HG03280 (cell line): Measurements from ENCODE around the gene SLITRK3.

ENCODE experiments used
- ATAC-seq: cut with Tn5 transposase; IDR thresholded peaks from one replicate; pipeline ENCODE4 v1.9.1; 2021; ENCODE audit warnings: mild to moderate bottlenecking, moderate library complexity; ENCODE audit not compliant: unreplicated experiment

Gene SLITRK3, protein sequence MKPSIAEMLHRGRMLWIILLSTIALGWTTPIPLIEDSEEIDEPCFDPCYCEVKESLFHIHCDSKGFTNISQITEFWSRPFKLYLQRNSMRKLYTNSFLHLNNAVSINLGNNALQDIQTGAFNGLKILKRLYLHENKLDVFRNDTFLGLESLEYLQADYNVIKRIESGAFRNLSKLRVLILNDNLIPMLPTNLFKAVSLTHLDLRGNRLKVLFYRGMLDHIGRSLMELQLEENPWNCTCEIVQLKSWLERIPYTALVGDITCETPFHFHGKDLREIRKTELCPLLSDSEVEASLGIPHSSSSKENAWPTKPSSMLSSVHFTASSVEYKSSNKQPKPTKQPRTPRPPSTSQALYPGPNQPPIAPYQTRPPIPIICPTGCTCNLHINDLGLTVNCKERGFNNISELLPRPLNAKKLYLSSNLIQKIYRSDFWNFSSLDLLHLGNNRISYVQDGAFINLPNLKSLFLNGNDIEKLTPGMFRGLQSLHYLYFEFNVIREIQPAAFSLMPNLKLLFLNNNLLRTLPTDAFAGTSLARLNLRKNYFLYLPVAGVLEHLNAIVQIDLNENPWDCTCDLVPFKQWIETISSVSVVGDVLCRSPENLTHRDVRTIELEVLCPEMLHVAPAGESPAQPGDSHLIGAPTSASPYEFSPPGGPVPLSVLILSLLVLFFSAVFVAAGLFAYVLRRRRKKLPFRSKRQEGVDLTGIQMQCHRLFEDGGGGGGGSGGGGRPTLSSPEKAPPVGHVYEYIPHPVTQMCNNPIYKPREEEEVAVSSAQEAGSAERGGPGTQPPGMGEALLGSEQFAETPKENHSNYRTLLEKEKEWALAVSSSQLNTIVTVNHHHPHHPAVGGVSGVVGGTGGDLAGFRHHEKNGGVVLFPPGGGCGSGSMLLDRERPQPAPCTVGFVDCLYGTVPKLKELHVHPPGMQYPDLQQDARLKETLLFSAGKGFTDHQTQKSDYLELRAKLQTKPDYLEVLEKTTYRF

DNA sequence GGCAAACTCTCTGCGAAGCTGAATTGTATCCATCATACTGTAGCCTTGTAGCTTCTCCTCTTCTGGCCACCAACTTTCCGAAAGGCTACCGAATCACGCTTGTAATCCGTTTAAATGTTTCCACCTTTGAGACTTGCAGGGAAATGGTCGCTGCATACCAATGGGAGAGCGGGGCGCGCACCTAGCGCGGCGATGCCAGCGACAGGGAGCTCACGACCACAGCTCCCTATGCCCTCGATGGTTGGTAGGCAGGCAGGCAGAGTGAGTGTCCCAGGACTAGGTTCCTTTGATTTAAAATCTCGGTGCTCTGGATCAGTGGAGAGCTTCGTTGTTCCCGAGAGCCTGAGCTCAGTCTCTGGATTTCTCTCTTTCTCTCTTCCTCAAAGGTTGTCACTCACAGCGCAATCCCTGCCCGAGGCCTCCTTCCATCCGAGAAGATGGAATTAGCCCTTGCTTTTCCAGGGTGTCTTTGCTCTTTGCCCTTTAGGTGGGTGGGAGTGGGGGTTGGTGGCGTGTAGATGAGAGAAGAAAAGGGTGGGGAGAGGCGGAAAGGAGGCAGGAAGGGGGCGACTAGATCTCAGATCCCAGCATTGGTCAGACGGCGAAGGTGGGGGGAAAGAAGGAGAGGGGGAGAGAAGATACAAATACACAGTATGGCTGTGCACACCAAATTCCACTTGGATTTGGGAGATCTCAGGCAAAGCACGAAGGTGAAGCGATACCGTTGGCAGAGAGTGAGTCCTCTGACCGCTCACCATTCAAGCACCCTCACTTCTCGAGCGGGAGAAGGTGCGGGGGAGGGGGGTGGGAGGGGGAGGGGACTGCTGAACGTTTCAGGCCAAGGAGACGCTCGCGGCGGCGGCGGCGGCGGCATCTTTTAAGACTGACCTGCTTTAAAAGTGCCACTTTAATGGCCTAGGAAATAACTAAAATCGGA, at the start of gene SLITRK3:
Gene SLITRK3 (minus strand): TSS at position 745 of the 937 bp plus-strand sequence. CDS start 5,554 bp downstream, outside the sequence.
- ATAC-seq = no peak

DNA sequence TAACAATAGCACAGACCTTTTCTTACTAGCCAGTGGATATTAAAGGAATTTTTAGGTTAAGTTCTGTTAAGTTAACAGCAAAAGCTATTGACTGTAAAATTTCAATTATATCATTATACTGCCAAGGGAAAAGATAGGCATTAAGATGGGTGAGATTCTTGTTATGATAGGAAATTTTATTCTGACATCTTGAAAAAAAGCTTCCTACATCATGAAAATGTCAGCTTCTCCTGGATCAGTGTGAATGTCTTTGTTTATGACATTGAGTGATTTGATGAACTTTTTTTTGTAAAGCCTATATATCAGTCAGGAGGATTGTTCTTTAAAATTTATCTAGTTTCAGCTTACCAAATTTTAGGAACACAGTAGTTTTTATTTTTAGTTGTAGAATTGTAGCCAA, 47.4 kb upstream of the SLITRK3 start:
- no peak for ATAC-seq

DNA sequence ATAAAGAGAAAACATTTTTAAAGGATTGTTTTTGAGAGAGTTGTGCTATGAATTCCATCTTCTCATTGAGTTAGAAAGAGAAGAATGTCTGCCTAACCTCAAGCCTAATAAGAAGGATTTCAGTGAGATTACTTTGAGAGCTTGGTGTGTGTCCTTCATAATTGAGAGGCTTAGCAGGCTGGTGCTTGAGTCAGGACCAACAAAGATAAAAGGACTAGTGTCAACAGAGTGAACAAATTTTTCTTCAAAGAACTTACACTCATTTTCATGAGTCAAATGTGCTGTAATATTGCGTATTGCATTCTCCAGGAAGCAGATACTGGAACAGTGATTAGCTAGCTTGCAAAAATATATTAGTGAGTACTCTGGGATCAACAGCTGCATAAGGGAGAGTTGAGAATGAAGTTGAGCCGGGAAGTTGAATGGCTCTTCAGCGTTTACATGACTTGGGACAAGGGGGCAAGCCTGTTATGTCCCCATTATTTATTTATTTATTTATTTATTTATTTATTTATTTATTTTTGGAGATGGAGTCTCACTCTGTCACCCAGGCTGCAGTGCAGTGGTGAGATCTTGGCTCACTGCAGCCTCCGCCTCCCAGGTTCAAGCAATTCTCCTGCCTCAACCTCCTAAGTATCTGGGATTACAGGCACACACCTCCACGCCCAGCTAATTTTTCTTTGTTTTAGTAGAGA, 37.5 kb upstream of the SLITRK3 start:
- no peak for ATAC-seq

- no peak for ATAC-seq
These were observed 29.4 kb upstream of the SLITRK3 start for GRCh38 chr3:165225604-165226003.

- ATAC-seq = no peak
These were observed 21.6 kb upstream of the SLITRK3 start for GRCh38 chr3:165217739-165218138.

DNA sequence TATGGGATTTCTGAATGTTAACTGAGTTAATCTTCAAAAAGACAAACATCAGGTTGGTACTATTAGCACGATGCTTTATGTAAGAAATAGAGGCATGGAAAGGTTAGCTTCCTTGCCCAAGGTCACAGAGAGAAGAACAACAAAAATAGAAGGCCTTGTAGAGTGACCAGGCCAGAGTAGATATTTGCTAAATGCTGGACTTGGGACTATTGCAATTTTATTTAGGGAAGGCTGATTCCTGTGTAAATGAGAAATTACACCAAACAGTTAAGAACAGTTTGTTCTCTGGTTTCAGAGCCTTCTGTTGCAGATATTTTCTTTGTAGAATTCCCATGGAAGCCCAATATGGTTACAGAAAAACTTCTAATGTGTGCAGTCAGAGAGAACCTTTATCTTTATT, 16.4 kb upstream of the SLITRK3 start:
- ATAC-seq = no peak

- no peak for ATAC-seq
These were observed 15.5 kb upstream of the SLITRK3 start for GRCh38 chr3:165211721-165212120.

DNA sequence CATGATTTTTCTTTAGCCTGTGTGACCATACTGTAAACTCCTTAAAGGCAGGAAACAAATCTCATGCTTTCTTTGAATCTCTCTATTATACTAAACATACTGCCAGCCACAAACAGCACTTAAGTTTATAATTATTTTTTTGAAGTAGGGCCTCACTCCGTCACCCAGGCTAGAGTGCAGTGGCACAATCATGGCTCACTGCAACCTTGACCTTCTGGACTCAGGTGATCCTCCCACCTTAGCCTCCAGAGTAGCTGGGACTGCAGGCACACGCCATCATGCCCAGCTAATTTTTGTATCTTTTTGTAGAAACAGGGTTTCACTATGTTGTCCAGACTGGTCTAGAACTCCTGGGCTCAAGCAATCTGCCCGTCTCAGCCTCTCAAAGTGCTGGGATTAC, 14.5 kb upstream of the SLITRK3 start:
- no peak for ATAC-seq

GRCh38 chr3:165210132-165210531, 13.9 kb upstream of the SLITRK3 start:
- no peak for ATAC-seq

- ATAC-seq = peak; percentile 98
These were observed 10.5 kb upstream of the SLITRK3 start for GRCh38 chr3:165206454-165207266.

GRCh38 chr3:165204445-165204844, 8.3 kb upstream of the SLITRK3 start:
- no peak for ATAC-seq

GRCh38 chr3:165202995-165203394, 6.8 kb upstream of the SLITRK3 start:
- ATAC-seq = no peak

GRCh38 chr3:165201964-165202363, 5.8 kb upstream of the SLITRK3 start:
- no peak for ATAC-seq

DNA sequence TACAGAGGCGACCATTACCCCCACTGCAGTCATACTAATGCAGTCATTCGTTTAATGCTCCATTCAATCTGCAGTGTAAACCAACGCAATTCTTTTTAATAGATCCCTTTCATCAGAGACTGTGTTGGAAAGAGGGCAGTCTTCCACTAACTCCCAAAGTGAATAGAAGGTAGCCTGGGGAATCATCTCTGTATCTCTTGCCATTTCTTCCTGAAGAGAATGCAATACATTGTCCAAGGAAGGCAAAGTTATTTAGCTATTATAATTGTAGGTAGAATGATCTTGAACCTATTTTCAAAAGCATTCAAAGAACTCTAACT, 1.3 kb upstream of the SLITRK3 start:
- no peak for ATAC-seq

- no peak for ATAC-seq
These were observed 645 bp upstream of the SLITRK3 start for GRCh38 chr3:165196577-165197480.

- ATAC-seq = no peak
These were observed 944 bp downstream of the SLITRK3 start for GRCh38 chr3:165195241-165195639.

DNA sequence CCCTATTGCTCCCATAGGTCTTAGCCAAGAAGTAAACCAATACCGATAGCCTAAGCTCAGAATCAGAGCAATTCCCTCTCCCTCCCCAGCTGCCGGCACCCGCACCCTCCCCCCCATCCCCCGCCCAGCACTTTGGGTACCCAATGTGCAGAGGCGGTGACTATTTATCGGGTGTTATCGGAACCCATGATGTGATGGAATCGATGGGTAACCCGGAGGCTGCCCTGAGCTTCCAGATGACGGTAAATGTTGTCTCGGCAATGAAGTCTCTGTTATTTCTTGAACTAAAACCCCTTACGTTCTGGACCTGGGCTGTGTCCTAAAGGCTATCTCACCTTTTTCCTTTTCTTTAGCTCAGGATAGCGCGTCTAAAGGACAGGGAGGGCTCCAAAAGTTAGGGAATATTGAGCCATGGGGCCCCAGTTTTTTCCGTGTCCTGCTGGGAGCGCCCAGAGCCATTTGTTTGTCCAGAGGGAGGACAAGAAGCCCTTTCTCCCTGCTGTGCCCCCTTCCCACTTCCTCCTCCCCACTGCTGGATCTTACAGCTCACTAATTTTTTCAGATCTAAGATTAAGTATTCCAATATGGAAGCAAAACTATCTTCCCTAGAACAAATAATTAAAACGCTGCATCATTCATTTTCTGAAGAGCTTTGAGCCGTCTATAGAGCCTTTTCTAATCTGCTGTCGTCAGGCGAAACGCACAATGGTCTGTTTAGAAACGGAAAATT, 1.5 kb downstream of the SLITRK3 start:
- no peak for ATAC-seq
